SH-SY5Y (cell line): ENCODE results near the gene PRKACA.

Source experiments
- GATA2 ChIP-seq: IDR thresholded peaks from 2 replicates; pipeline ENCODE4 v1.6.1; 2011; ENCODE audit warnings: mild to moderate bottlenecking, low read depth, low read length
- GATA3 ChIP-seq: IDR thresholded peaks from 2 replicates; pipeline ENCODE4 v1.6.1; 2011; ENCODE audit warnings: low read depth, mild to moderate bottlenecking, low read length, moderate library complexity

PRKACA gene

DNA sequence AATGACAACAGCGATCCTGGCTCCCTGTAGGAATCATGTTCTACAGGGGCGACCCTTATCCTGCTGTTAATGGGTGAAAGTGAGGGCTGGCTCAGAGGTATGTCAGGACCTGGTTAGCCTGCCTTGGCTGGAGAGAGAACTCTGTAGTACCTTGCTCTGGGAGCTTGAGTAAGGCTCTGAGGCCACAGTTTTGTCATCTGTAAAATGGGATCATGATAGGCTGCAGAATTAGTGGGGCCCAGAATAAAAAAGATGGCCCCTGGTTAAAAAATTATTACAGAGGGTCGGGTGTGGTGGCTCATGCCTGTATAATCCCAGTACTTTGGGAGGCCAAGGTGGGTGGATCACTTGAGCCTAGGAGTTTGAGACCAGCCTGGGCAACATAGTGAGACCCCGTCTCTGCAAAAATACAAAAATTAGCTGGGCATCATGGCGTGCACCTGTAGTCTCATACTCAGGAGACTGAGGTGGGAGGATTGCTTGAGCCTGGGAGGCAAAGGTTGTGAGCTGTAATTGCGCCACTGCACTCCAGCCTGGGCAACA lies 16.5 kb downstream of the PRKACA start:
- TF ChIP-seq GATA2 (no peak), GATA3 (no peak)

DNA sequence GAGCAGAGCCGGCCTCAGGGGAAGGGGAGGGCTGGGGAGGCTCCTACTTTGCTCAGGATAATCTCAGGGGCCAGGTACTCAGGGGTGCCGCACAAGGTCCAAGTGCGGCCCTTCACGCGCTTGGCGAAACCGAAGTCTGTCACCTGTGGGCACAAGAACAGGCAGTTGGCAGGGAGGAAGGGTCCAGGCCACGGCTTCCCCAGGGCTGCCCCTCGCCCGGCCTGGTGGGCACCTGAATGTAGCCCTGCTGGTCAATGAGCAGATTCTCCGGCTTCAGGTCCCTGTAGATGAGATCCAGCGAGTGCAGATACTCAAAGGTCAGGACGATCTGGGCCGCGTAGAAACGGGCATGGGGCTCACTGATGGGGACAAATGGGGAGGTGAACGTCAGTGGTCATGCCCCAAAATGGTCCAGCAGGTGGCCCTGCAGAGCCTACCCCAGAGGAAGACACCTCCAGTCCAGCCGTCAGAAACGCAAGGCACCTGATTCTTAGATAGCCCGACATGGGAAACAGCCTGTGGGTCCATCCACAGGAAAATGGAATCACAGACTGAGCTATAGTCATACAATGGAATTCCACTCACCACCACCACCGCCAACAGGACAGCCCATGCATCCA lies 19.9 kb downstream of the PRKACA start:
- TF ChIP-seq GATA2 (no peak), GATA3 (no peak)

GRCh38 chr19:14096272-14096992 lies 21.1 kb downstream of the PRKACA start:
- TF ChIP-seq GATA2 (no peak), GATA3 (no peak)

GRCh38 chr19:14094854-14095253 lies 22.7 kb downstream of the PRKACA start:
- TF ChIP-seq GATA3 (no peak), GATA2 (no peak)

DNA sequence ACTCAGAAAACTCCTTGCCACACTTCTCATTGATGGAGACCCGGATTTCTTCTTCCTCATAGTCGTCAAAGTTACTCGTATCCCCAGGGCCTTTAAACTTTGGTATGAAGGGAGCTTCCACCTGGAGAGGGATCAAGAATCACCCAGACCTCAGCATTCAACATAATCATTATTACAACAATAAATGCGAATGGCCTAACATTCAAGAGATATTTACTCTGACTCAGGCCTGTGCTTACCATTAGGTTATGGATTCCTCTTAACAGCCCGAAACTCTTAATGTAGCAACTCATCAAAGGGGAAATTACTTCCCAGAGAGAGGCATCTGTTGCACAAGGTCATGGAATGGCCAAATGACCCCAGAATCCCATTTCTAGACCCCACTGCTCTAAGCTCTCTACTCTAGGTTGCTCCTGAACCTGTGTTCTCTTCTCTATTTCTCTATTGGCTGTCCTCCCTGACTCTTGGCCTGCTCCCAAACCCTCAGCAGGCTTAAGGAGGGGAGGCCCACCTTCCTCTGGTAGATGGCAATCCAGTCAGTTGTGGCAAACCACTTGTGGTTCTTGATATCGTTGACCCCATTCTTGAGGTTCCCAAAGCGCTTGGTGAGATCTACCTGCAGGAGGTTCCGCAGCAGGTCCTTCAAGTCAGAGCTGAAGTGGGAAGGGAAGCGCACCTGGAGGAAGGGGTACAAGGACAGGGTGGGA lies 24.3 kb downstream of the PRKACA start:
- no peak for TF ChIP-seq GATA2
- no peak for TF ChIP-seq GATA3

GRCh38 chr19:14091813-14092462 lies 25.6 kb downstream of the PRKACA start:
- TF ChIP-seq GATA3 (no peak), GATA2 (no peak)

- TF ChIP-seq GATA3: no peak
- no peak for TF ChIP-seq GATA2
Measured at GRCh38 chr19:14091081-14091812, 26.3 kb downstream of the PRKACA start.

- TF ChIP-seq GATA2 (no peak), GATA3 (no peak)
Measured at GRCh38 chr19:14090509-14091080, 27.0 kb downstream of the PRKACA start, which contains the start of gene SAMD1. TSS of gene SAMD1 (minus strand) at chr19:14090751.

DNA sequence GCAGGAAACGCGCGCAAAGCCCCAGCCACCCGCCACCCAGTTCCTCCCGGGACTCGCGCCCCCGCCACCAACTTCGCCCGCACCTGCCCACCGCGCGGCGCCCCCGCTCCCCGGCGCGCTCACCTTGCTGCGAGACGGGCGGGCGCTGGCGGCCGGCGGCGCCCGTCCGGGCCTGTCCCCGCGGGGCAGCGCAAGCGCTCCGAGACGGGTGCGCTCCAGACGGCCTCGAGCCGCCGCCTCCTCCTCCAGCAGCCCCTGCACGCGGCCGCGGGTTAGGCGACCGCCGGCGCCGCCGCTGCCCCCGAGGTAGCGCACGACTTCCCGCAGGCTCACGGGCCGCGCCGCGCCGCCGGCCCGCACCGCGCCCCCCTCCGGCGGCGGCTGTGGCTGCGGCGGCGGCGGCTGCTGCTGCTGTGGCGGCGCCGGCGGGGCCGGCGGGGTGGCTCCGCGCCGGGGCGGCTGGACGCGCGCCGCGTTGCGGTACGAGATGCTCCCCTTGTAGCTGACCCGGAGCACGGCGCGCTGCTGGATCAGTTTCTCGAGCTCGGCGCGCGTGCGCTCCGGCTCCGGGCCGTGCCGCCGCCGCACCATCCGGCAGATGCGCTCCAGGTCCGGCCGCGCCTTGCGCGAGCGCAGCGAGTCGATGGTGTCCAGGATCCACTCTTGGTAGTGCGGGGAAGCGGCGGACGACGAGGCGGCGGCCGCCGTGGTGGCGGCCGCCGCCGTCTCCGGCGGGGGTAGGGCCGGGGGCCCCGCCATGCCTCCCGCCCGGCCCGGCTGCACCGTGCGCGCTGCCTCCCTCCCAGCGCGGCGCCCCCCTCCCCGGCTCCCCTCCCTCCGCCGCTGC lies 27.7 kb downstream of the PRKACA start:
- no peak for TF ChIP-seq GATA2
- TF ChIP-seq GATA3: no peak

- TF ChIP-seq GATA3 (no peak), GATA2 (no peak)
Measured at GRCh38 chr19:14089412-14089661, 28.2 kb downstream of the PRKACA start.

DNA sequence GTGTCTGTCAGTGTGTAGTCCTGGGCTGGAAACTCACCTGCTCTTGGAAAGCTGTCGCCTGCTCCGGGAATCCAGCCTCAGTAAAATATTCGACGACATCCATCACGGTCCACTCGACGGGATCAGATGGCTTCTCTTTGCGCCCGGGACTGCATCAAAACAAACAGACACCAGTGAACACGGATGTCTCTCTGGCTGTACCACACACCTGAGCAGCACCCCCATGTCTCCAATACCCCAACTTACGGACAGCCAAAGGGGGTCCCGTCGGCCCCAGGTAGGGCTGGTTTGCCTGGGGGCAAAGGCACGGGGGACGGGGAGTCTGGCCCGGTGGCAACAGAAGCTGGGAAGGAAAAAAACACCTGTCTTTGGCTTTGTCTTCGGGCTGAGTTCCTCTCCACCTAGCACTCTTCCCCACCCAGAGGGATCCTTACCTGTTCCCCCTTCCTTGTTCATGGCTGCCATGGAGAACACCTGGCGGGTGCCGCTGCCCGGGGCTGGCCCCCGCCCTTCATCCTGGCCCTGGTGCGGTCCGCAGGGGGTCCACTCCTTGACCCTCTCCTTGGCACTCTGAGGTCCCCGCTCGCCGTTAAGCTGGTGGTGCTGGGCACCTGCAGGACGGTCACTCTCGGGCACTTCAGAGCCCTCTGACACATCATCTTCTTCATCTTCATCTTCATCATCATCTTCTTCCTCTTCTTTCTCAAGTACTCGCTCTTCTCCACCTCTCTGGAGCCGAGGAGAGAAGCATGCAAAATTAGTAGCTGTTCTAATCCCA lies 28.7 kb downstream of the PRKACA start:
- TF ChIP-seq GATA2: no peak
- no peak for TF ChIP-seq GATA3

GRCh38 chr19:14086098-14086497 lies 31.5 kb downstream of the PRKACA start:
- no peak for TF ChIP-seq GATA2
- no peak for TF ChIP-seq GATA3
